ENCODE measurements around the gene GAS2L1. TPM values are rescaled to one million over a fixed set of nuclear protein-coding genes. Genes with fewer than 3 reads are reported as not detected.

The GAS2L1 gene
- total RNA-seq, 2 donors from 2014 or later: 22.2 to 24.9 TPM

- no peak for DNase-seq
- H3K9me3 ChIP-seq (ENCODE audit: control insufficient read depth, low read length): no peaks in the 10 kb centered on the region
- H3K27me3 Mint-ChIP-seq (ENCODE audit: insufficient read depth): no peaks in the 10 kb centered on the region
- no peak overlapping the region for H3K27ac Mint-ChIP-seq
- no peak overlapping the region for H3K9ac ChIP-seq (ENCODE audit: extremely low read depth, low read length, poor library complexity, severe bottlenecking)
- 93 to 94% methylated on average over 7 to 12 of the region's 12 CpGs for WGBS, 2 experiments (ENCODE audit: insufficient coverage in 1 of 2, insufficient read length in 1 of 2)
- H3K36me3 ChIP-seq (ENCODE audit: control insufficient read depth, insufficient read depth, low read length): peaks cover 70% of the 10 kb centered on the region
- no peaks in the 10 kb centered on the region for H3K9me3 Mint-ChIP-seq
- peaks cover 45% of the 10 kb centered on the region for H3K36me3 Mint-ChIP-seq (ENCODE audit: low read depth)
- TF ChIP-seq CTCF (conservative IDR thresholded peaks at IDR 0.05): no peak
- H3K27me3 ChIP-seq (ENCODE audit: control insufficient read depth, insufficient read depth, low read length, poor library complexity, severe bottlenecking): no peaks in the 10 kb centered on the region
- H3K4me1 ChIP-seq (ENCODE audit: control insufficient read depth, insufficient read depth, low read length): no peaks in the 10 kb centered on the region
- no peak overlapping the region for H3K4me3 ChIP-seq (ENCODE audit: low read length)
- H3K4me3 Mint-ChIP-seq: no peak overlapping the region
- H3K27ac ChIP-seq (ENCODE audit: low read depth, low read length): no peak overlapping the region
- H3K4me1 Mint-ChIP-seq: peaks cover 11% of the 10 kb centered on the region
Observed at GRCh38 chr22:29334696-29335344, 28.4 kb downstream of the GAS2L1 start.

GRCh38 chr22:29335656-29336055, 29.2 kb downstream of the GAS2L1 start:
- Mint-ChIP-seq H3K27me3 (ENCODE audit: insufficient read depth) (no peaks in the 10 kb centered on the region), H3K4me3 (no peak overlapping the region), H3K36me3 (ENCODE audit: low read depth) (peaks cover 46% of the 10 kb centered on the region), H3K27ac (peak overlapping the region; percentile 52), H3K9me3 (no peaks in the 10 kb centered on the region), H3K4me1 (peaks cover 11% of the 10 kb centered on the region)
- H3K9me3 ChIP-seq (ENCODE audit: control insufficient read depth, low read length): no peaks in the 10 kb centered on the region
- H3K27me3 ChIP-seq (ENCODE audit: control insufficient read depth, insufficient read depth, low read length, poor library complexity, severe bottlenecking): no peaks in the 10 kb centered on the region
- 92 to 97% methylated on average over 9 to 11 of the region's 11 CpGs for WGBS, 2 experiments (ENCODE audit: insufficient coverage in 1 of 2, insufficient read length in 1 of 2)
- H3K27ac ChIP-seq (ENCODE audit: low read depth, low read length): no peak overlapping the region
- no peak overlapping the region for H3K9ac ChIP-seq (ENCODE audit: extremely low read depth, low read length, poor library complexity, severe bottlenecking)
- H3K4me3 ChIP-seq (ENCODE audit: low read length): no peak overlapping the region
- no peak for TF ChIP-seq CTCF (conservative IDR thresholded peaks at IDR 0.05)
- H3K36me3 ChIP-seq (ENCODE audit: control insufficient read depth, insufficient read depth, low read length): peaks cover 66% of the 10 kb centered on the region
- H3K4me1 ChIP-seq (ENCODE audit: control insufficient read depth, insufficient read depth, low read length): no peaks in the 10 kb centered on the region
- DNase-seq: no peak

GRCh38 chr22:29336751-29337490, 30.5 kb downstream of the GAS2L1 start:
- peaks cover 70% of the 10 kb centered on the region for H3K36me3 ChIP-seq (ENCODE audit: control insufficient read depth, insufficient read depth, low read length)
- no peaks in the 10 kb centered on the region for H3K27me3 ChIP-seq (ENCODE audit: control insufficient read depth, insufficient read depth, low read length, poor library complexity, severe bottlenecking)
- H3K9me3 ChIP-seq (ENCODE audit: control insufficient read depth, low read length): no peaks in the 10 kb centered on the region
- DNase-seq: no peak
- Mint-ChIP-seq H3K4me1 (peaks cover 11% of the 10 kb centered on the region), H3K27me3 (ENCODE audit: insufficient read depth) (no peaks in the 10 kb centered on the region), H3K4me3 (no peak overlapping the region), H3K27ac (no peak overlapping the region), H3K36me3 (ENCODE audit: low read depth) (peaks cover 50% of the 10 kb centered on the region), H3K9me3 (no peaks in the 10 kb centered on the region)
- H3K4me1 ChIP-seq (ENCODE audit: control insufficient read depth, insufficient read depth, low read length): no peaks in the 10 kb centered on the region
- 97 to 99% methylated on average over 14 of the region's 14 CpGs for WGBS, 2 experiments (ENCODE audit: insufficient coverage in 1 of 2, insufficient read length in 1 of 2)
- TF ChIP-seq CTCF (conservative IDR thresholded peaks at IDR 0.05): no peak
- no peak overlapping the region for H3K27ac ChIP-seq (ENCODE audit: low read depth, low read length)
- no peak overlapping the region for H3K9ac ChIP-seq (ENCODE audit: extremely low read depth, low read length, poor library complexity, severe bottlenecking)
- no peak overlapping the region for H3K4me3 ChIP-seq (ENCODE audit: low read length)
